CD4-positive, alpha-beta T cell treated with Interleukin-15 for 1 hour (primary cell): ENCODE data around the gene BLMH.
"Not testable (repeated sequence)": the region's sequence is repeated elsewhere in the genome, so short reads cannot be mapped to it uniquely, and the experiment has no call there.

Experiments
- DNase-seq: peaks from one replicate; pipeline ENCODE4 v3.0.0-alpha.2; 2020

Gene BLMH

GRCh38 chr17:30225919-30226553 lies 65.7 kb downstream of the BLMH start:
- no peak for DNase-seq

GRCh38 chr17:30225112-30225511 lies 66.6 kb downstream of the BLMH start:
- DNase-seq, result no peak

GRCh38 chr17:30224419-30224960 lies 67.3 kb downstream of the BLMH start:
- DNase-seq, result no peak

GRCh38 chr17:30222721-30223175 lies 69.0 kb downstream of the BLMH start:
- no peak for DNase-seq

GRCh38 chr17:30222251-30222650 lies 69.5 kb downstream of the BLMH start:
- no peak for DNase-seq

- no peak for DNase-seq
Measured at GRCh38 chr17:30221346-30221745, 70.4 kb downstream of the BLMH start.

- no peak for DNase-seq
Measured at GRCh38 chr17:30220414-30220813, 71.3 kb downstream of the BLMH start.

GRCh38 chr17:30219833-30220232 lies 71.9 kb downstream of the BLMH start:
- no peak for DNase-seq

GRCh38 chr17:30219315-30219714 lies 72.4 kb downstream of the BLMH start:
- DNase-seq, result no peak

GRCh38 chr17:30218799-30219198 lies 72.9 kb downstream of the BLMH start:
- DNase-seq, result no peak

- DNase-seq, result no peak
Measured at GRCh38 chr17:30217746-30218245, 73.9 kb downstream of the BLMH start.

- no peak for DNase-seq
Measured at GRCh38 chr17:30217054-30217453, 74.7 kb downstream of the BLMH start.

- DNase-seq, result no peak
Measured at GRCh38 chr17:30212750-30213149, 79.0 kb downstream of the BLMH start.

- no peak for DNase-seq
Measured at GRCh38 chr17:30211371-30211770, 80.4 kb downstream of the BLMH start.

- no peak for DNase-seq
Measured at GRCh38 chr17:30210901-30211300, 80.8 kb downstream of the BLMH start.

- no peak for DNase-seq
Measured at GRCh38 chr17:30210366-30210765, 81.4 kb downstream of the BLMH start.

GRCh38 chr17:30209930-30210329 lies 81.8 kb downstream of the BLMH start:
- DNase-seq, result no peak

- DNase-seq, result no peak
Measured at GRCh38 chr17:30208214-30208613, 83.5 kb downstream of the BLMH start.

- no peak for DNase-seq
Measured at GRCh38 chr17:30207655-30208054, 84.1 kb downstream of the BLMH start.

GRCh38 chr17:30203471-30203981 lies 88.2 kb downstream of the BLMH start:
- no peak for DNase-seq

GRCh38 chr17:30200656-30201055 lies 91.1 kb downstream of the BLMH start:
- DNase-seq, result not testable (repeated sequence)

GRCh38 chr17:30200106-30200505 lies 91.6 kb downstream of the BLMH start:
- no peak for DNase-seq

GRCh38 chr17:30199600-30199999 lies 92.1 kb downstream of the BLMH start:
- DNase-seq, result no peak
